NK-92 treated with Interleukin-12 subunit alpha and Interleukin-12 subunit beta, amount 100 ng/mL, for 24 hours (cell line): ENCODE data around the gene CAMK2G.
A peak's percentile ranks its signal among the peaks of the same experiment; 100 is the strongest.
"Not testable (repeated sequence)": the region's sequence is repeated elsewhere in the genome, so short reads cannot be mapped to it uniquely, and the experiment has no call there.

Experiments
- DNase-seq: peaks from one replicate; lab custom pipeline; 2025; lab: John Stamatoyannopoulos, UW

Gene CAMK2G

GRCh38 chr10:73874267-73875138 lies at the start of gene CAMK2G:
CAMK2G (minus strand) TSS chr10:73874555; CDS start chr10:73874461, 94 bp downstream.
- DNase-seq: peak; percentile 71

- no peak for DNase-seq
Observed at GRCh38 chr10:73922864-73923133, 48.4 kb upstream of the CAMK2G start.

DNA sequence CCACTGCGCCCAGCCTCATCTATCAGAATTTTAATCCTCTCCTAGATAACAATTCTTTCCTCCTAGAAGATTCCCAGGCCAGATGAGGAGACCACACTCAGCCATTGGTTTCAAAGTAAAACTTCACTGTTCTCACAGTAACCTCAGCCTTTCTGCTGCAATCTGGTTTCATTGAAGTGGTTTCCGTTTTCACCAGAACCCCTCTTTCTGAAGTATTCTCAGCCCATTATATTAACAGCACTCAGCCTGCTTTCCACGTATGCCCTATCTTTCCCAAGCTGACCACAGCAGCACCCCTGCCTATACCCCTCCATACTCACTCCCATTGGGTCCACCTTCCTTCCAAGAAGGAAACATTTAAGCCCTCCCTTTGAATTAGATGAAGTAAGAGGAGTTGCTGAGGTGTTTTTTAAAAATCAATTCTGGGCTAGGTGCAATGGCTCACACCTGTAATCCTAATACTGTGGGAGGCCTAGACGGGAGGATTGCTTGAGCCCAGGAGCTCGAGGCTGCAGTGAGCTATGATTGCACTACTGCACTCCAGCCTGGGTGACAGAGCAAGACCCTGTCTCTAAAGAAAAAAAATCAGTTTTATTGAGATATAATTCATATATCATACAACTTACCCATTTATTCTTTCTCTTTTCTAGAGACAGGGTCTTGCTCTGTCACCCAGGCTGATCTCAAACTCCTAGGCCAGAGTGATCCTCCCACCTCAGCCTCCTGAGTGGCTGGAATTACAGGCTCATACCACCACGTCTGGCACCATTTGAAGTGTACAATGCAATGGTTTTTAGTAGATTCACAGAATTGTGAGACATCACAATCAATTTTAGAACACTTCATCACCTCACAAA lies 47.9 kb upstream of the CAMK2G start:
- no peak for DNase-seq

DNA sequence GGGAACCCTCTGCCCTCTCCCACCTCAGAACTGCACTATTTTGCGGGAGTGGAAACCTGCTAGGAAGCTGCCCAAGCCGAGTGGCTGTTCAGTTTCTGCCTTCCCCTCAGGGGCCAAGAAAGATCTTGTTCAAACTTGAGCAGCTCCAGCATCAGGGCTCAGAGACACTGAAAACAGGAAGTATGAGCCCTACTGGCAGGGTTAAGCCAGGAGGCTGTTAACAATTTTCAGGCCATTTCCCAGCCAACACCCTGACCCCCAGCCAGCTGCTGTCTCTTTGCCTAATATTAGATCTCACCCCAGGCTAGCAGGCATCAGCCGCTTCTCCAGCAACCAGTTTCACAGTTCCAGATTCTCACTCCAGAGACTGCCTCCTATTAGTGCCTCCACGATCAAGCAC lies 45.7 kb upstream of the CAMK2G start:
- no peak for DNase-seq

DNA sequence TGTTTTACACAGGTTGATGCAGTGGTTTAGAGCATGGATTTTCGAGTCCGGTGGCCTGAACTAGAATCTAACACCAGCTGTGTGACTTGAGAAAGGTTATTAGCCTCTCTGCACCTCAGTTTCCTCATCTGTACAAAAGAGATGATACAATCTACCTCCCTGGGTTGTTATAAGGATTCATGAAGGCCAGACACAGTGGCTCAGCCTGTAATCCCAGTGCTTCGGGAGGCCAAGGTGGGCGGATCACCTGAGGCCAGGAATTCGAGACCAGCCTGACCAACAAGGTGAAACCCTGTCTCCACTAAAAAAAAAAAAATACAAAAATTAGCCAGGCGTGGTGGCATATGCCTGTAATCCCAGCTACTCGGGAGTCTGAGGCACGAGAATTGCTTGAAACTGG lies 45.1 kb upstream of the CAMK2G start:
- not testable (repeated sequence) for DNase-seq

- DNase-seq: no peak
Observed at GRCh38 chr10:73917566-73918305, 43.4 kb upstream of the CAMK2G start.

- no peak for DNase-seq
Observed at GRCh38 chr10:73916761-73917470, 42.6 kb upstream of the CAMK2G start.

- DNase-seq: no peak
Observed at GRCh38 chr10:73915206-73915851, 41.0 kb upstream of the CAMK2G start.

DNA sequence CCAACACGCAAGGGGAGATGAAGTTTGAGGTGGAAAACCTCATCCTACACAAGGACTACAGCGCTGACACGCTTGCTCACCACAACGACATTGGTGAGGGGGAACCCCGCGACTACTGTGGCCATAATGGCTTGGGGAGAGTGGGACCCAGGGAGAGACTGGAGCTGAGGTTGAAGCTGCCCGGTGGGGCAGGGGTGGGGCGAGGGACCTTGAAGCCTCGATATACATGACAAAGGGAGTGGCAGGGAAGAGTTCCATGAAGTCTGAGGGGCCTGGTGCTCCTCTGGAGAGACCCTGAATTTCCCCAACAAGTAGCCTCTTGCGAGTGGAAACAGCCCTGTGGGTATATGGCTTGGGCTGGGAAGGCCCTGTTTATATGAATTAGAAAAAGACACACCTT lies 39.7 kb upstream of the CAMK2G start:
- DNase-seq: no peak

DNA sequence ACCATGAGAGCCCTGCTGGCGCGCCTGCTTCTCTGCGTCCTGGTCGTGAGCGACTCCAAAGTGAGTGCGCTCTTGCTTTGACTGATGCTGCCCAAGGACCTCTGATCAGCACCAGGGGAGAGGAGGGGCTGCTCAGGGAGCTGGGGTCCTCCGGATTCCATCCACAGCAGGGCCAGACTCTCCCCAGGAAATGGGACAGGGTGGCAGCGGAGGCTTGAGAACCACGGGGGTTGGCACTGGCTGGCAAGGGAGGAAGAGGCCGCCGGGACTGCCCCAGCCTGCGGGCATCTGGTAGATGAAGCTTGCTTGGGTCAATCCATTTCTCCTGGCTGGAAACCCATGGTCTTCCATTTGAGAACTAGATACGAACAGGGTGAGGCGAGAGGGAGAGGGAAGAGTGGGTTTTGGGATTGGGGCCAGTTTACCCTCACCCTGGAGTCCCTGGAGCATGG lies 37.2 kb upstream of the CAMK2G start:
- no peak for DNase-seq

DNA sequence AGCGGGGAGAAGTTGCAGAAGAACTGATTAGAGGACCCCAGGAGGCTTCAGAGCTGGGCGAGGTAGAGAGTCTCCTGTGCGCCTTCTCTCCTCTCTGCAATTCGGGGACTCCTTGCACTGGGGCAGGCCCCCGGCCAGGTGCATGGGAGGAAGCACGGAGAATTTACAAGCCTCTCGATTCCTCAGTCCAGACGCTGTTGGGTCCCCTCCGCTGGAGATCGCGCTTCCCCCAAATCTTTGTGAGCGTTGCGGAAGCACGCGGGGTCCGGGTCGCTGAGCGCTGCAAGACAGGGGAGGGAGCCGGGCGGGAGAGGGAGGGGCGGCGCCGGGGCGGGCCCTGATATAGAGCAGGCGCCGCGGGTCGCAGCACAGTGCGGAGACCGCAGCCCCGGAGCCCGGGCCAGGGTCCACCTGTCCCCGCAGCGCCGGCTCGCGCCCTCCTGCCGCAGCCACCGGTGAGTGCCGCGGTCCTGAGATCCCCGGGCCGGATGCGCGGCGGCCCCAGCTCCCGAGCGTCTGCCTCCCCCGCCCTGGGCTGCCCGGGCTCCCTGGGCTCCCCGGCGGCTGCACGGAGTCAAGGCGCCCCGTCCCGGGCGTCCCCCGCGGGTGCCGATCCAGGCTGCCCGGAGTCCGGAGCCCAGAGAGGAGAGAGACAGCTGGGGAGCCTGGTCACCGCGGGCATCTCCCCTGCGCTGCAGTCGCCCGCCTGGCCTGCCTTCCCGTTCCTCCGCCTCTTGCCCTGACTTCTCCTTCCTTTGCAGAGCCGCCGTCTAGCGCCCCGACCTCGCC lies 36.6 kb upstream of the CAMK2G start, which contains the start of gene PLAU:
TSS of gene PLAU (plus strand) at position 369 of the 789 bp plus-strand sequence. CDS start 424 bp downstream, outside the sequence.
- no peak for DNase-seq

GRCh38 chr10:73910401-73910763 lies 36.0 kb upstream of the CAMK2G start:
- DNase-seq: no peak

- no peak for DNase-seq
Observed at GRCh38 chr10:73909540-73910115, 35.3 kb upstream of the CAMK2G start.

DNA sequence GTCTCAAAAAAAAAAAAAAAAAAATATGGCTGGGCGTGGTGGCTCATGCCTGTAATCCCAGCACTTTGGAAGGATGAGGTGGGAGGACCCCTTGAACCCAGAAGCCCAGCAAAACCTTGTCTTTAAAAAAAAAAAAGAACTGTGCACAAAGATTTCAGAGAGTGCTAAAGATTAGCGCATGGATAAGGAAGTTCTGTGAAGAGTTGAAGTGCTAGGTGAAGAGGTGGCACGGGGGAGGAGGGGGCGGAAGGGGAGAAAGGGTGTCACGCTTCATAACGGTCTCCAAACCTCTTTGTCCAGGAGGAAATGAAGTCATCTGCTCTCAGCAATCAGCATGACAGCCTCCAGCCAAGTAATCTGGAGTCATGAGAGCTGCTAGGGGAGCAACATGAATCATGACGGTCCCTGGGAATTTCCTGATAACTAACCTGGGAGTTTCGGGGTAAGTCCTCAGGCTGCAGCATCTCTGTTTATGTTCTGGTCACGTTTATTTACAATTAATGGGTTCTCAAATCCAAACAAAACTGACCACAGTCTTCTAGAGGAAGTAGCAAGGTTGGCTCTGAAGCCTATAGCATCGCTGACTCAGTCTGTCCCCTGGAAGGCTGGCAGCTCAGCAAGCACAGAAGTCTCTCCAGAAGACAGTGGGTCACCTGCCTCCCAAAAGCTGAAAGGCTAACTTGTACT lies 34.6 kb upstream of the CAMK2G start:
- peak; percentile 73 for DNase-seq

DNA sequence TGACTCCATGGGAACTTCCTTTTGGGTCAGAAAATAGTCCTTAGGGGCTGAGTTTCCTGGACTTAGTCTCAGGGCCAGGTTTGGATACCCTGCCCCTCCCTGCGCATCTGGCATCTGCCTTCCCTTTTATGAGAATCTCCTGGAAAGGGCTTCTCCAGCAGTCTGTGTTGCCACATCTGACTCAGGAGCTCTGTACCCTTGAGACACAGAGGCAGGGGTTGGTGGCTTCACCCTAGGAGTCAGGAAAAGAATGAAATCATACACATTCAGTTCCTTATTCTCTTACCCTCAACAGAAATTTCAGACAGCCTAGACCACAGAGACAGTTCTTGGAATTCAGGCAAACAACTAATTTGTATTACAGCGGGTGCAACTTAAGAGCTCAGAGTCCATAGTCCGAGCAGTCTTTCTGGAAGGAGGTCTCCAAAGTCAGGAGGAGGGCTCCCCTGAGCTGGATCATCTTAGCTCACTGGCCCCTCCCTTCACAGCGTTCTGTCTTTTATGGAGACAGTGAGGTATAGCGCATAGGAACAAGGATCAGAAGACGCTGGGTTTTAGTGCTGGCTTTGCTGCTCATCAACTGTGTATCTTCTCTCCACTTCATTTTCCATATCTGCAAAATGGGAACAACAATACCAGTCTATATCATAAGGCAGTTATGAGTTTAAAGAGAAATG lies 33.6 kb upstream of the CAMK2G start:
- DNase-seq: no peak

DNA sequence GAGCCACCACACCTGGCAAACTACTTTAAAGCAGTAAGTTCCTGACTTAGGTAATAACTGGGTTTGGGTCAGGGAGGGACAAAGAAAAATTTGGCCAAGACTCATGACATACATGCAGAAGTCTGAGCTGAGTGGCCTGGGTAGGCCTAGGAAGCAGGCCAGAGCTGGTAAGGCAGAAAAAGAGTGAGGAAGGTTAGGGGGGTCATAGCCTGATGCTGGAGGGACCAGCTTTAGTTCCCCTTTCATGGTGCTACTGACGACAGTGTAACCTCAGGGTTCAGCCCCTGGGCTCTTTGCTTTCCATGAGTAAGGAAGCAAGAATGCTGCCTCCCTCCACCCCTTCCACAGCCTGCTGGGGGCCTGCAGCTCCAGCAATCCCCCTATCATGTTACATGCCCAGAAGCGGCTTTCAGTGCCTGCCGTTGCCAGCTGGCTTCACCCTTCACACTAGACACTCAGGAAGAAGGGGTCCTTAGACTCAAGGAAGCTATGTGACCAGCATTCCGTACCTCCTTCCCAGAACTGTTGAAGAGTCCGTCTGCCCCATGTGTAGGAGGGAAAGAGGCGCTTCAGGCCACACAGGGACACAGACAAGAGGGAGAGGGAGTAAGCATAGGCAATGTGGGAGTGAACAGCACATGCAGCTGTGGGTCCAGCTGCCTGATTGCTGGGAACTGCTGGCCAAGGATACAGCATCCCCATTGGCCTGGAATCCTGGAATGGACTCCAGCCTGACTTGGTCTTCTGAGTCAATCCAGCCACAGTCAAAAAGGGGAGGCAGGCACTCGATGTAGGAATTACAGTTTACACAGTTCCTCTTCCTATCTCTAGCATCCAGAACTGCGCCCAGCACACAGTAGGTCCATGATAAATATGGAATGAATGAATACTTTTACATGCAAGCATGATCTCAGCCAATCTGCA lies 32.4 kb upstream of the CAMK2G start:
- no peak for DNase-seq

- no peak for DNase-seq
Observed at GRCh38 chr10:73905256-73906020, 31.1 kb upstream of the CAMK2G start.
